Thyroid gland (tissue), 4 donors: ENCODE measurements around the gene RPL3.

Source experiments
- POLR2A ChIP-seq, 2 donors: fragments of 450-650 bp; IDR thresholded peaks; one replicate each; pipeline ENCODE4 v1.6.1; 2017; ENCODE audit warnings: antibody characterized with exemption in 2 of 2, mild to moderate bottlenecking in 2 of 2, moderate library complexity in 1 of 2
- TF ChIP-seq, protein P1 (sequence below), 6 experiments: fragments of 200-600 bp in 3 of 6; fragments of 450-650 bp in 3 of 6; sonication (generic) in 3 of 6; IDR thresholded peaks; one replicate each; pipeline ENCODE4 v1.5.1; 2016 to 2019; ENCODE audit warnings: antibody characterized with exemption in 6 of 6, mild to moderate bottlenecking in 2 of 6, inconsistent platforms in 1 of 6, moderate library complexity in 1 of 6

GRCh38 chr22:39303358-39303757 lies 16.1 kb downstream of the RPL3 start:
- TF ChIP-seq, protein P1, sequence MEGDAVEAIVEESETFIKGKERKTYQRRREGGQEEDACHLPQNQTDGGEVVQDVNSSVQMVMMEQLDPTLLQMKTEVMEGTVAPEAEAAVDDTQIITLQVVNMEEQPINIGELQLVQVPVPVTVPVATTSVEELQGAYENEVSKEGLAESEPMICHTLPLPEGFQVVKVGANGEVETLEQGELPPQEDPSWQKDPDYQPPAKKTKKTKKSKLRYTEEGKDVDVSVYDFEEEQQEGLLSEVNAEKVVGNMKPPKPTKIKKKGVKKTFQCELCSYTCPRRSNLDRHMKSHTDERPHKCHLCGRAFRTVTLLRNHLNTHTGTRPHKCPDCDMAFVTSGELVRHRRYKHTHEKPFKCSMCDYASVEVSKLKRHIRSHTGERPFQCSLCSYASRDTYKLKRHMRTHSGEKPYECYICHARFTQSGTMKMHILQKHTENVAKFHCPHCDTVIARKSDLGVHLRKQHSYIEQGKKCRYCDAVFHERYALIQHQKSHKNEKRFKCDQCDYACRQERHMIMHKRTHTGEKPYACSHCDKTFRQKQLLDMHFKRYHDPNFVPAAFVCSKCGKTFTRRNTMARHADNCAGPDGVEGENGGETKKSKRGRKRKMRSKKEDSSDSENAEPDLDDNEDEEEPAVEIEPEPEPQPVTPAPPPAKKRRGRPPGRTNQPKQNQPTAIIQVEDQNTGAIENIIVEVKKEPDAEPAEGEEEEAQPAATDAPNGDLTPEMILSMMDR (IDR thresholded peaks at IDR 0.05): no peak
- TF ChIP-seq POLR2A (IDR thresholded peaks at IDR 0.05): no peak
